K562 (cell line): ENCODE results near the gene DENND6B. TPM values are rescaled to one million over a fixed set of nuclear protein-coding genes. Genes with fewer than 3 reads are reported as not detected.

Experiments
- ATAC-seq: fragments of 200-7000 bp; cut with Tn5 transposase; 3 replicates; pipeline ENCODE4 v1.9.1; 2020; ENCODE audit warnings: moderate library complexity
- BruUV-seq: library from RNA; stranded (reverse); fragments of 400-500 nt; replicated peaks from 2 replicates; lab custom pipeline; 2021; lab: Mats Ljungman, UMichigan
- CTCF ChIA-PET: fragments of 300-600 bp; formaldehyde crosslinking; extraction: SDS; loops from one replicate; lab custom pipeline; 2021; ENCODE audit warnings: low intra/inter-chr PET ratio; lab: Yijun Ruan, JAX
- POLR2A ChIA-PET: fragments of 300-600, 350-650 bp; sonication (Branson Sonifier 250); formaldehyde crosslinking; extraction: SDS; loops from one replicate; lab custom pipeline; 2021; ENCODE audit warnings: antibody characterized with exemption, inconsistent platforms; lab: Yijun Ruan, JAX
- DNase-seq, 4 experiments: peaks; one replicate each; pipeline versions ENCODE4 v3.0.0 to v3.0.0-alpha.2; 2011 to 2018; ENCODE audit warnings: low spot score in 3 of 4, mixed read lengths in 3 of 4; ENCODE audit errors: extremely low read depth in 1 of 4
- FAIRE-seq: peaks from 2 replicates; lab custom pipeline; 2011; peaks lifted over from hg19 to GRCh38; lab: Jason Lieb, UNC
- H2AFZ ChIP-seq: 2 replicates; pipeline ENCODE4 v1.6.0; 2011; ENCODE audit warnings: low read depth, low read length, control low read depth, inconsistent platforms
- H3K27ac ChIP-seq: fragments of 200-600 bp; 3 replicates; pipeline ENCODE4 v1.8.0; 2011; ENCODE audit warnings: low read depth, mild to moderate bottlenecking, control low read depth, inconsistent platforms, low read length, moderate library complexity, mixed read lengths; ENCODE audit errors: extremely low read depth
- H3K27me3 ChIP-seq, 2 experiments: fragments of 300-600 bp in 1 of 2; 2 replicates in 1 of 2; 3 replicates in 1 of 2; pipeline versions ENCODE4 v1.6.0 to v1.8.0; 2011; ENCODE audit warnings: inconsistent platforms in 2 of 2, low read length in 2 of 2, mild to moderate bottlenecking in 1 of 2, mixed read lengths in 1 of 2, moderate library complexity in 1 of 2; ENCODE audit not compliant: control insufficient read depth in 2 of 2, insufficient read depth in 2 of 2
- H3K36me3 ChIP-seq: fragments of 300-600 bp; 3 replicates; pipeline ENCODE4 v1.8.0; 2011; ENCODE audit warnings: mild to moderate bottlenecking, low read length, inconsistent platforms; ENCODE audit not compliant: control insufficient read depth, insufficient read depth
- H3K4me1 ChIP-seq, 2 experiments: fragments of 200-600 bp in 1 of 2; replicated peaks in 1 of 2; 2 replicates in 1 of 2; 3 replicates in 1 of 2; pipeline versions ENCODE4 v1.5.1 to v1.8.0; 2011; ENCODE audit warnings: inconsistent platforms in 2 of 2, low read length in 2 of 2, mild to moderate bottlenecking in 1 of 2, mixed read lengths in 1 of 2, moderate library complexity in 1 of 2; ENCODE audit not compliant: control insufficient read depth in 2 of 2, insufficient read depth in 2 of 2
- H3K4me2 ChIP-seq: 2 replicates; pipeline ENCODE4 v1.6.1; 2011; ENCODE audit warnings: low read length, control low read depth, inconsistent platforms, mixed read lengths; ENCODE audit not compliant: insufficient read depth
- H3K4me3 ChIP-seq: fragments of 200-600 bp; sonication (generic), shearing (Covaris generic); 2 replicates; pipeline ENCODE4 v1.5.1; 2016; ENCODE audit warnings: control low read depth, inconsistent platforms
- H3K79me2 ChIP-seq: fragments of 200-600 bp; 3 replicates; pipeline ENCODE4 v1.8.0; 2011; ENCODE audit warnings: low read length, inconsistent platforms; ENCODE audit not compliant: control insufficient read depth, insufficient read depth
- H3K9ac ChIP-seq, 2 experiments: 2 replicates each; pipeline versions ENCODE4 v1.6.0 to v1.6.1; 2011; ENCODE audit warnings: low read depth in 2 of 2, low read length in 2 of 2, control low read depth in 1 of 2, inconsistent platforms in 1 of 2, mild to moderate bottlenecking in 1 of 2, mixed read lengths in 1 of 2; ENCODE audit not compliant: insufficient read depth in 1 of 2
- H3K9me1 ChIP-seq: one replicate; pipeline ENCODE4 v1.6.0; 2011; ENCODE audit warnings: inconsistent platforms, mild to moderate bottlenecking, low read length, moderate library complexity; ENCODE audit not compliant: control insufficient read depth, insufficient read depth
- H3K9me3 ChIP-seq: replicated peaks from 2 replicates; pipeline ENCODE4 v1.5.1; 2011; ENCODE audit warnings: low read depth, low read length, inconsistent platforms; ENCODE audit not compliant: control insufficient read depth, insufficient read depth
- H4K20me1 ChIP-seq: replicated peaks from 2 replicates; pipeline ENCODE4 v1.6.1; 2011; ENCODE audit warnings: low read length, inconsistent platforms, mixed read lengths; ENCODE audit not compliant: control insufficient read depth, insufficient read depth
- BHLHE40 ChIP-seq: IDR thresholded peaks from 2 replicates; pipeline ENCODE4 v1.6.1; 2011; ENCODE audit warnings: low read length, improper control_type of control experiment
- ESRRB ChIP-seq: fragments of 250-450 bp; sonication (Bioruptor Pico); IDR thresholded peaks from 2 replicates; pipeline ENCODE4 v1.5.0; 2020; ENCODE audit warnings: mild to moderate bottlenecking, moderate library complexity, borderline replicate concordance
- GTF2F1 ChIP-seq: IDR thresholded peaks from 2 replicates; pipeline ENCODE4 v1.6.1; 2011; ENCODE audit warnings: low read depth, low read length, improper control_type of control experiment
- MAFF ChIP-seq: IDR thresholded peaks from 2 replicates; pipeline ENCODE4 v1.6.1; 2012; ENCODE audit warnings: low read length, improper control_type of control experiment
- PCBP1 ChIP-seq: fragments of 200-400 bp; formaldehyde crosslinking; IDR thresholded peaks from 2 replicates; pipeline ENCODE4 v1.6.1; 2018; ENCODE audit warnings: mild to moderate bottlenecking, low read depth, low read length; ENCODE audit not compliant: poor library complexity, severe bottlenecking
- PTTG1 ChIP-seq: fragments of 450-650 bp; IDR thresholded peaks from 2 replicates; pipeline ENCODE4 v1.6.1; 2016; ENCODE audit warnings: low read depth, mild to moderate bottlenecking, missing genetic modification characterization, missing compliant biosample characterization
- TAL1 ChIP-seq: fragments of 450-650 bp; IDR thresholded peaks from 2 replicates; pipeline ENCODE4 v1.6.1; 2016; ENCODE audit warnings: mild to moderate bottlenecking
- ZBED1 ChIP-seq: IDR thresholded peaks from 2 replicates; pipeline ENCODE4 v1.6.1; 2014
- ZC3H4 ChIP-seq: sonication (generic); formaldehyde crosslinking; IDR thresholded peaks from 2 replicates; pipeline ENCODE4 v1.9.0; 2021; ENCODE audit warnings: missing genetic modification reagents, borderline replicate concordance
- ZNF23 ChIP-seq: fragments of 250-450 bp; sonication (Bioruptor Pico); IDR thresholded peaks from 2 replicates; pipeline ENCODE4 v1.4.0; 2020; ENCODE audit warnings: mild to moderate bottlenecking
- WGBS: fragments of 100-300 bp; shearing (Covaris generic); methylation state at CpG from one replicate; pipeline ENCODE4 v1.1.6; 2016; ENCODE audit warnings: low coverage, mixed read lengths; ENCODE audit not compliant: insufficient coverage; ENCODE audit errors: missing lambda C conversion rate; 5-methylcytosine and 5-hydroxymethylcytosine counted together
- in situ Hi-C: fragments of 300-500 bp; cut with MboI; formaldehyde crosslinking; loops from 4 replicates; pipeline ENCODE4 v1.15.0; 2018; ENCODE audit warnings: inconsistent platforms, mixed read lengths
- intact Hi-C: fragments of 100-400 bp; cut with micrococcal nuclease; formaldehyde crosslinking; loops from 2 replicates; pipeline ENCODE4 v1.14.2; 2022
- polyA plus RNA-seq, 8 experiments: library from polyadenylated mRNA; depleted of rRNA in 4 of 8; stranded (reverse) in 5 of 8; unstranded in 3 of 8; fragments of >200 nt; fragmentation: Nextera tagmentation in 2 of 8; fragmentation: Illumina TruSeq in 1 of 8; extraction: Ambion mirVana in 2 of 8; extraction: Trizol in 1 of 8; gene quantifications; 2 replicates each; pipeline versions ENCODE4 v1.2.1 to v1.2.3, GENCODE V29; 2011 to 2014; ENCODE audit warnings: inconsistent platforms in 1 of 8, missing spikeins in 1 of 8
- total RNA-seq, 7 experiments: library from RNA; depleted of rRNA in 6 of 7; stranded (reverse); fragments of >200 nt in 6 of 7; fragmentation: Illumina TruSeq in 2 of 7; extraction: Trizol in 2 of 7; gene quantifications; 2 replicates each; pipeline versions ENCODE4 v1.2.1 to v1.2.3, GENCODE V29; 2011 to 2021; ENCODE audit warnings: low replicate concordance in 1 of 7
- TF ChIP-seq, protein P1 (sequence below): IDR thresholded peaks from 3 replicates; pipeline ENCODE4 v1.6.1; 2011; ENCODE audit warnings: borderline replicate concordance, mild to moderate bottlenecking, moderate library complexity; ENCODE audit not compliant: insufficient read length; ENCODE audit errors: extremely low read depth
- TF ChIP-seq, protein P2 (sequence below): sonication (generic); formaldehyde crosslinking; IDR thresholded peaks from 2 replicates; pipeline ENCODE4 v1.8.0; 2022; ENCODE audit warnings: missing genetic modification reagents, mild to moderate bottlenecking, borderline replicate concordance
- TF ChIP-seq, protein P3 (sequence below): sonication (generic); formaldehyde crosslinking; IDR thresholded peaks from 2 replicates; pipeline ENCODE4 v1.9.0; 2022; ENCODE audit warnings: mild to moderate bottlenecking, missing genetic modification reagents
- TF ChIP-seq, protein P4 (sequence below): fragments of 450-650 bp; IDR thresholded peaks from 2 replicates; pipeline ENCODE4 v1.6.1; 2016
- TF ChIP-seq, protein P5 (sequence below): sonication (generic); IDR thresholded peaks from 2 replicates; pipeline ENCODE4 v1.6.1; 2016

Gene DENND6B
- total and polyA plus RNA-seq, 9 of the 15 experiments (the other 6 are each of a cell fraction or from before 2014, with no cell fraction given) = 0.07 to 3.7 (median 1.5) TPM

DNA sequence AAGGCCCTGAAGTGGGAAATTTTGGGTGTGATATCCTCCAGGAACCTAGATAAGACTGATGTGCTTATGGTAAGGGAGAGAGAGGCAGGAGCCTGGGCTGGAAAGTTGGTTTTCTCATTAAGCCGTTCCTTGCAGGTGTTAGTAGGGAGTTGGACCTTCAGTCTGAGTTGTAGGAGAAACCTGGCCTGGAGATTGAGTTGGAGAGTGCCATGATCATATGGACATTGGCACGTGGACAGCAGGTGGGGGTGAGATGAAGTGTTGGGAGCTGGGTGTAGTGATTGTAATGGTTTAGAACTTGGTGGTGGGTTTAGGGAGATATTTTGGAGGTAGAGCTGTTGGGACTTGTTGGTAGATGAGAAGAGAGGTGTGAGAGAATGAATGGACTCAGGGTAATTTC is 21.2 kb upstream of the DENND6B start (continued):
- TF ChIP-seq, protein P1, sequence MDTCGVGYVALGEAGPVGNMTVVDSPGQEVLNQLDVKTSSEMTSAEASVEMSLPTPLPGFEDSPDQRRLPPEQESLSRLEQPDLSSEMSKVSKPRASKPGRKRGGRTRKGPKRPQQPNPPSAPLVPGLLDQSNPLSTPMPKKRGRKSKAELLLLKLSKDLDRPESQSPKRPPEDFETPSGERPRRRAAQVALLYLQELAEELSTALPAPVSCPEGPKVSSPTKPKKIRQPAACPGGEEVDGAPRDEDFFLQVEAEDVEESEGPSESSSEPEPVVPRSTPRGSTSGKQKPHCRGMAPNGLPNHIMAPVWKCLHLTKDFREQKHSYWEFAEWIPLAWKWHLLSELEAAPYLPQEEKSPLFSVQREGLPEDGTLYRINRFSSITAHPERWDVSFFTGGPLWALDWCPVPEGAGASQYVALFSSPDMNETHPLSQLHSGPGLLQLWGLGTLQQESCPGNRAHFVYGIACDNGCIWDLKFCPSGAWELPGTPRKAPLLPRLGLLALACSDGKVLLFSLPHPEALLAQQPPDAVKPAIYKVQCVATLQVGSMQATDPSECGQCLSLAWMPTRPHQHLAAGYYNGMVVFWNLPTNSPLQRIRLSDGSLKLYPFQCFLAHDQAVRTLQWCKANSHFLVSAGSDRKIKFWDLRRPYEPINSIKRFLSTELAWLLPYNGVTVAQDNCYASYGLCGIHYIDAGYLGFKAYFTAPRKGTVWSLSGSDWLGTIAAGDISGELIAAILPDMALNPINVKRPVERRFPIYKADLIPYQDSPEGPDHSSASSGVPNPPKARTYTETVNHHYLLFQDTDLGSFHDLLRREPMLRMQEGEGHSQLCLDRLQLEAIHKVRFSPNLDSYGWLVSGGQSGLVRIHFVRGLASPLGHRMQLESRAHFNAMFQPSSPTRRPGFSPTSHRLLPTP = no peak
- TF ChIP-seq, protein P2, sequence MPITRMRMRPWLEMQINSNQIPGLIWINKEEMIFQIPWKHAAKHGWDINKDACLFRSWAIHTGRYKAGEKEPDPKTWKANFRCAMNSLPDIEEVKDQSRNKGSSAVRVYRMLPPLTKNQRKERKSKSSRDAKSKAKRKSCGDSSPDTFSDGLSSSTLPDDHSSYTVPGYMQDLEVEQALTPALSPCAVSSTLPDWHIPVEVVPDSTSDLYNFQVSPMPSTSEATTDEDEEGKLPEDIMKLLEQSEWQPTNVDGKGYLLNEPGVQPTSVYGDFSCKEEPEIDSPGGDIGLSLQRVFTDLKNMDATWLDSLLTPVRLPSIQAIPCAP (CRISPR knock-in tag) = no peak

DNA sequence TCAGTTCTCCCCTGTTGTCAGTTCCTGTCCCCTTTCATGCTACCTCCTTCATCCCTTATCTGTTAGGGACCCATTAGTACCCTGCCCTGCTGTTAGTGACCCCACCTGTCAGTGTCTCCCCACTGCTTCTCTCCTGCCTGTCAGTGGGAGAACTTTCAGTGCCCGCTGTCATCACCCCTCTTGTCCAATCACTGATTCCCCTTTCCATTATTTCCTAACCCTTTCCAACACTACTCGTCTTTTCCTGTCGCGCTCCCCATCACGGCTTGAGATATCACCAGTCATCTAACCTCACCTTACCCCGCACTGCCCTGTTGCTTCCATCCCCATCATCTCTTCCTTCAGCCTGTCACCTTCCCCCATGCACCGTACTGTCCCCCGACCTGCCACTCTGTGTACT is 20.3 kb upstream of the DENND6B start:
- Histone ChIP-seq H3K79me2 (peaks cover 34% of the 10 kb centered on the region), H2AFZ (no peak overlapping the region), H3K9me3 (no peaks in the 10 kb centered on the region), H3K9me1 (no peaks in the 10 kb centered on the region), H3K27me3 (no peaks in the 10 kb centered on the region), H3K36me3 (peaks cover 21% of the 10 kb centered on the region; the same call in 2 of the 3 replicates), H3K9ac (peak overlapping the region in 1 of 2 experiments; percentile 68; a peak in 1 of 4 replicates), H3K27ac (no peak overlapping the region), H3K4me3 (no peak overlapping the region), H4K20me1 (peaks cover 12% of the 10 kb centered on the region; the same call in 1 of the 2 replicates), H3K4me1 (peaks cover under 1 to 23% of the 10 kb centered on the region in 2 experiments; a peak in 3 of 5 replicates), H3K4me2 (peak overlapping the region; percentile 32; the same call in 1 of the 2 replicates)
- 66% methylated on average over 8 of the region's 8 CpGs for WGBS
- BruUV-seq = no TSS peak
- no peak for ATAC-seq
- intact Hi-C loops (loop anchor here (10.0 kb wide), 1 partner anchor 202 kb away; no protein-coding TSS in a partner anchor), in situ Hi-C loops (no loop called here)
- ChIA-PET POLR2A (no interaction called here), CTCF (no interaction called here)
- TF ChIP-seq, protein P3, sequence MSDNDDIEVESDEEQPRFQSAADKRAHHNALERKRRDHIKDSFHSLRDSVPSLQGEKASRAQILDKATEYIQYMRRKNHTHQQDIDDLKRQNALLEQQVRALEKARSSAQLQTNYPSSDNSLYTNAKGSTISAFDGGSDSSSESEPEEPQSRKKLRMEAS (CRISPR knock-in tag) = no peak
- TF ChIP-seq, protein P4, sequence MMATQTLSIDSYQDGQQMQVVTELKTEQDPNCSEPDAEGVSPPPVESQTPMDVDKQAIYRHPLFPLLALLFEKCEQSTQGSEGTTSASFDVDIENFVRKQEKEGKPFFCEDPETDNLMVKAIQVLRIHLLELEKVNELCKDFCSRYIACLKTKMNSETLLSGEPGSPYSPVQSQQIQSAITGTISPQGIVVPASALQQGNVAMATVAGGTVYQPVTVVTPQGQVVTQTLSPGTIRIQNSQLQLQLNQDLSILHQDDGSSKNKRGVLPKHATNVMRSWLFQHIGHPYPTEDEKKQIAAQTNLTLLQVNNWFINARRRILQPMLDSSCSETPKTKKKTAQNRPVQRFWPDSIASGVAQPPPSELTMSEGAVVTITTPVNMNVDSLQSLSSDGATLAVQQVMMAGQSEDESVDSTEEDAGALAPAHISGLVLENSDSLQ = no peak
- no peak for TF ChIP-seq BHLHE40
- TF ChIP-seq MAFF = no peak
- no peak for TF ChIP-seq ZBED1
- no peak for TF ChIP-seq PCBP1
- no peak for TF ChIP-seq PTTG1 (tag)
- TF ChIP-seq, protein P5, sequence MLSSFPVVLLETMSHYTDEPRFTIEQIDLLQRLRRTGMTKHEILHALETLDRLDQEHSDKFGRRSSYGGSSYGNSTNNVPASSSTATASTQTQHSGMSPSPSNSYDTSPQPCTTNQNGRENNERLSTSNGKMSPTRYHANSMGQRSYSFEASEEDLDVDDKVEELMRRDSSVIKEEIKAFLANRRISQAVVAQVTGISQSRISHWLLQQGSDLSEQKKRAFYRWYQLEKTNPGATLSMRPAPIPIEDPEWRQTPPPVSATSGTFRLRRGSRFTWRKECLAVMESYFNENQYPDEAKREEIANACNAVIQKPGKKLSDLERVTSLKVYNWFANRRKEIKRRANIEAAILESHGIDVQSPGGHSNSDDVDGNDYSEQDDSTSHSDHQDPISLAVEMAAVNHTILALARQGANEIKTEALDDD = no peak
- TF ChIP-seq ZC3H4 (CRISPR knock-in tag) = no peak
- no peak for TF ChIP-seq ESRRB
- TF ChIP-seq ZNF23 = no peak
- TF ChIP-seq TAL1 = no peak
- no peak for TF ChIP-seq GTF2F1
- no peak for FAIRE-seq
- DNase-seq = peak in 1 of 4 experiments; percentile 4
